Gastrocnemius medialis (tissue), 4 donors: ENCODE data around the gene SLC9B2.

Source experiments
- POLR2A ChIP-seq, 2 donors: fragments of 450-650 bp; IDR thresholded peaks; one replicate each; pipeline ENCODE4 v1.6.1; 2017; ENCODE audit warnings: antibody characterized with exemption in 2 of 2, mild to moderate bottlenecking in 2 of 2, moderate library complexity in 2 of 2
- TF ChIP-seq, protein P1 (sequence below), 5 experiments: fragments of 450-650 bp in 3 of 5; fragments of 200-600 bp in 2 of 5; sonication (generic) in 2 of 5; IDR thresholded peaks in 4 of 5; conservative IDR thresholded peaks in 1 of 5; 1 replicate in 4 of 5; 2 replicates in 1 of 5; pipeline ENCODE4 v1.5.1; 2016 to 2019; ENCODE audit warnings: antibody characterized with exemption in 5 of 5, mild to moderate bottlenecking in 3 of 5, moderate library complexity in 3 of 5

- TF ChIP-seq, protein P1, sequence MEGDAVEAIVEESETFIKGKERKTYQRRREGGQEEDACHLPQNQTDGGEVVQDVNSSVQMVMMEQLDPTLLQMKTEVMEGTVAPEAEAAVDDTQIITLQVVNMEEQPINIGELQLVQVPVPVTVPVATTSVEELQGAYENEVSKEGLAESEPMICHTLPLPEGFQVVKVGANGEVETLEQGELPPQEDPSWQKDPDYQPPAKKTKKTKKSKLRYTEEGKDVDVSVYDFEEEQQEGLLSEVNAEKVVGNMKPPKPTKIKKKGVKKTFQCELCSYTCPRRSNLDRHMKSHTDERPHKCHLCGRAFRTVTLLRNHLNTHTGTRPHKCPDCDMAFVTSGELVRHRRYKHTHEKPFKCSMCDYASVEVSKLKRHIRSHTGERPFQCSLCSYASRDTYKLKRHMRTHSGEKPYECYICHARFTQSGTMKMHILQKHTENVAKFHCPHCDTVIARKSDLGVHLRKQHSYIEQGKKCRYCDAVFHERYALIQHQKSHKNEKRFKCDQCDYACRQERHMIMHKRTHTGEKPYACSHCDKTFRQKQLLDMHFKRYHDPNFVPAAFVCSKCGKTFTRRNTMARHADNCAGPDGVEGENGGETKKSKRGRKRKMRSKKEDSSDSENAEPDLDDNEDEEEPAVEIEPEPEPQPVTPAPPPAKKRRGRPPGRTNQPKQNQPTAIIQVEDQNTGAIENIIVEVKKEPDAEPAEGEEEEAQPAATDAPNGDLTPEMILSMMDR (IDR thresholded peaks at IDR 0.05 in 4 of 5, conservative IDR thresholded peaks at IDR 0.05 in 1 of 5): peak in 1 of 5 experiments; percentile 28
- TF ChIP-seq POLR2A (IDR thresholded peaks at IDR 0.05): no peak
These were observed 44.0 kb downstream of the SLC9B2 start for GRCh38 chr4:103032574-103032973.
